Breast epithelium (tissue), 3 donors: ENCODE data around the gene DAPK1.

Source experiments
- CTCF ChIP-seq, 3 donors: fragments of 450-650 bp; IDR thresholded peaks; one replicate each; pipeline ENCODE4 v1.5.1; 2016 to 2017; ENCODE audit warnings: antibody characterized with exemption in 3 of 3, mild to moderate bottlenecking in 3 of 3, moderate library complexity in 3 of 3
- POLR2A ChIP-seq: fragments of 450-650 bp; IDR thresholded peaks from one replicate; pipeline ENCODE4 v1.6.1; 2016; ENCODE audit warnings: antibody characterized with exemption, mild to moderate bottlenecking, moderate library complexity
- POLR2AphosphoS5 ChIP-seq, 3 donors: sonication (generic); formaldehyde crosslinking; IDR thresholded peaks; one replicate each; pipeline ENCODE4 v1.6.1; 2017; ENCODE audit warnings: antibody characterized with exemption in 3 of 3

GRCh38 chr9:87534957-87535356, 37.3 kb downstream of the DAPK1 start:
- no peak for TF ChIP-seq CTCF (IDR thresholded peaks at IDR 0.05)
- no peak for TF ChIP-seq POLR2A
- TF ChIP-seq POLR2AphosphoS5 (IDR thresholded peaks at IDR 0.05) = no peak
